KOPT-K1 (cell line): Measurements from ENCODE around the gene PTPRS.

Experiments used
- H3K27ac ChIP-seq: fragments of 200-600 bp; sonication (generic); 2 replicates; pipeline ENCODE4 v1.5.1; 2016; ENCODE audit warnings: antibody characterized with exemption, mild to moderate bottlenecking, low read depth, low read length; ENCODE audit not compliant: poor library complexity, severe bottlenecking
- H3K36me3 ChIP-seq: fragments of 200-600 bp; sonication (generic); 2 replicates; pipeline ENCODE4 v1.5.1; 2017; ENCODE audit warnings: antibody characterized with exemption, mild to moderate bottlenecking, low read length, moderate library complexity; ENCODE audit not compliant: insufficient read depth
- H3K9me3 ChIP-seq: fragments of 200-600 bp; sonication (generic); 2 replicates; pipeline ENCODE4 v1.5.1; 2017; ENCODE audit warnings: antibody characterized with exemption, low read length, mild to moderate bottlenecking; ENCODE audit not compliant: insufficient read depth, poor library complexity, severe bottlenecking

The PTPRS gene

DNA sequence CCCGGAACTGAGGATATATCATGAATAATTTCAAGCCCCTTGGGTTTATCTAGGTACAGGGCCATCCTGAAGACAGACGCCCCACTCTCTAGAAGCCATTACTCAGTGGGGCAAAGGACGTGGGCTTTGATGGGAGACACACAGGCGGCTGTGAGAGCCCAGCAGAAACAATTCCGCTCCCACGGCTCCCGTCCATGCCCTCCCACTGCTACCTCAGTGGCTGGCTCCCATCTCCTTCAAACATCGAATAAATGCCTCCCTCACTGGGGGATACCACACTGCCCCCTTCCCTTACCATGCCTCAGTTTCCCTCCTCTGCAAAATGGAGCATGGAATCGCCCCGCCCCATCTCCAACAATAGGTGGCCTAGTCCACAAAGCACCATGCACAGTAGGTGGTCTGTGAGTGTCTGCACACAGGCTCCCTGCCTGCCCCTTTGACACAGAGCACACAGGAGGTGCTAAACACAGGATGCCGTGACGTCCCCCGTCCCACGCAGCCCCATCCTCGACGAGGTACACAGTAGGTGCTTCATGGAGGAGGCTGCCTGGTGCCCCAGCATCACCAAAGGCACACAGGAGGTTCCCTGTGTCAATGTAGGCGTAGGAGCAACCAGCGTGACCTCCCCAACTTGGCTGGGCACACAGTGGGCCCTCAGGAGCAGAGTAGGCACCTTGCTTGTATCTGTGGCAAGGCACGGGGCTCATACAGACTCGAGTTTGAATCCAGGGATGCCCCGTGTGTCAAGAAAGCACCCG lies 46.0 kb downstream of the PTPRS start:
- Histone ChIP-seq H3K36me3 (no peaks in the 10 kb centered on the region), H3K9me3 (no peaks in the 10 kb centered on the region), H3K27ac (no peak overlapping the region)

DNA sequence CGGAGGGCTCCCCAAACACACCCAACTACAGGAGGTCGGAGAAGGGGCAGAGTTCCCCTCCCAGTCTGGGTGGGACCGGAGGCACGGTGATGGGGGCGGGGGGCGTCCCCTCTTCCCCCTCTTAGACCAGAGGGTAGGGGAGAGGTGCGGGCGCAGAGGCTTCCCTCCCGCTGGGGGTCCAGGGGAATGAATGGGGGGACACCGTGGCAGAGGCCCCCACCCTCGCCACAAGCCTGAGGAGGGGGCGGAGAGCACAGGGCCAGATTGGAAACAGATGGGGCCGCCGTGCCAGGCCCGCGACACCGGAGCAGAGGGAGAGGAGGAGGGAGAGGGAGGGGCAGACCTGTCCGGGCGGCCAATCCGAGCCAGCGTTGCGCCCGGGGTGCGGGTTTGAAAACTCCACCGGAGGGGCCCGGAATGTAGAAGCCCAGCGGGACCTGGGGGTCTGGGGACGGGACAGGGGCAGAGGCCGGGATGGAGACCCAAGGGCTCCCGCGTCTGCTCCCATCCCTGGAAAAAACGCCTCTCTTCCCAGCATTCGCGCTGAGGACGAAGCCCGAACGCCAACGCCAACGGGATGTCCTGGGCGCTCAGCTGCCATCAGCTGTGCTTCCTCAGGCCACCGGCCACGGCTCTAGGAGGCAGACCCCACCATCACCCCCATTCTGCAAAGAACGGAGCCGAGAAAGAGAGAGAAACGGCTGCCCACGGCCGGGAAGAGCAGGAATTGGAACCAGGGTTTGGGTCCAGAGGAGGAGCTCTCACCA lies 46.8 kb downstream of the PTPRS start:
- Histone ChIP-seq H3K36me3 (no peaks in the 10 kb centered on the region), H3K27ac (no peak overlapping the region), H3K9me3 (no peaks in the 10 kb centered on the region)

DNA sequence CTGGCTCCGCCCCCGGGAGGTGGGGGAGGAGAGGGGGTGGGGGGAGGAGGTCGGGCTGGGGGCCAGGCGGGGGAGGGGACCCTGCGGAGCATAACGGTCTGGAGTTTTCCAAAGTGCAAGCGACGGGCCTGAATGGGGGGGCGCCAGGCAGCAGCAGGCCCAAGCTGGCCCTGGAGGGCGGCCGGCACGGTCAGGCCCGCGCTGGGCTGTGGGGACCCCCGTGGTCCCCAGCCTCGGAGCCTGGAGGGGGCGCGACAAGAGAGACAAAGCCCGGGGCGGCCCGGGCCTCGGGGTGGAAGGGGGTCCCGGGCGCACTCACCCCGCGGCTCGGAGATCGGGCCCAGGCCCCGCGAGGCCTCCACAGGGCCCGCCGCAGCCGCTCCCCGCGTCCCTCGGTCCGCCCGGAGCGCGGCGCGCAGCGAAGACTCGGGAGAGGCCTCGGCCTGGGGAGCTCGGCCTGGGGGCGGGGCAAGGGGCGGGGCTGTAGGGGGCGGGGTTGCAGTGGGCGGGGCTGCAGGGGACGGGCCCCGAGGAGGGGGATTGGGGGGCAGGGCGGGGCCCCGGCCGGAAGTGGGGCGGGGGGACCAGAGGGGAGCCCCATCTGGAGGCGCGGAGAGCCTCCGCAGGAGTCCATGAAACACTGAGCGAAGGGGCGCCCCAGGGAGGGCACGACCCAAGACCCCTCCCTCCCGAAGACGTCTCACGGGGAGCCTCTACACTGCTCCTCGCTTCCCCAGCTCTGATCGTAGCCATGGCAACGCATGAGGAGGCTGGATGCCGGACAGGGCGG lies 47.6 kb downstream of the PTPRS start:
- Histone ChIP-seq H3K27ac (no peak overlapping the region), H3K36me3 (no peaks in the 10 kb centered on the region), H3K9me3 (no peaks in the 10 kb centered on the region)

DNA sequence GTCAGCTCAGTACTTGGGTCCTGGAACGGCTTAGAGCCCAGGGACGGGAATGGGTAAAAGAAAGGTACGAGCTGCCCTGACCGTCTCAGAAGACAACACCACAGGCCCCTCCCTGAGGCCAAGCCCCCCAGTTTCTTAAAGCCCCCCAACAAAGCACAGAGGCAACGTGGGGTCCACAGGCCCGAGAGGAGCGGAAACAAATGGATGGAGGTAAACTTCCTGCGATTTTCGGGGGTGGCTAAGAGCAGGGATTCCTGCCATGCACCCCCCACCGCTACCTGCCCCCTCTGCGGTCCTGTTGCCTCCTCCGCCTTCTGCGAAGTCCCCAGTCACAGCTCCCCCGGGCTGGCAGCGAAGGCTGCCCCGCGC lies 48.2 kb downstream of the PTPRS start:
- no peaks in the 10 kb centered on the region for H3K9me3 ChIP-seq
- no peak overlapping the region for H3K27ac ChIP-seq
- H3K36me3 ChIP-seq: no peaks in the 10 kb centered on the region

DNA sequence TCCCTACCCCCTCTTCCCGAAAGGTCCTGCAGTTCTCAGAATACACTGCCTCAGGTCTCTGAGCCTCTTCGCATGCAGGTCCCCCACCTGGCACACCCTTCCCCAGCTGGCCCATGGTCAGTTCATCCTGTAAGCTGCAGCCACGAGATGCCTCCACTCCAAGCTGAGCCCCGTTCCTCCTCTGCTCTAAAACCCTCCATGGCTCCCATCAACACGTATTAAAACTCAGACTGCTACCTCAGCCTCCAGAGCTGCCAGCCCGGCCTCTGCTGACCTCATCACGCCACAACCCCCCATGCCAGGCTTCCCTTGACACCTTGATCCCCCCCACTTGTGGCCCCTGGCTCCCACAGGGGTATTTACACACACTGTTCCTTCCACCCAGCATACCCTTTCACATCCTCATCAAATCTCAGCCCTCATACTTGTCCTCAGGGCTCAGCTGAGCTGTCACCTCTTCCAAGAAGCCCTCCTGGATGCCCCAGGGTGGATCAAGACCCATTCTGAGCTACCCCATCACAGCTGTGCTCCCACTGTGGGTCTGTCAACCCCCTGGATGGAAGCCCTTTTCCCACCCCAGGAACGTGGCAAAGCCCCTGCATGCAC lies 48.9 kb downstream of the PTPRS start:
- no peak overlapping the region for H3K27ac ChIP-seq

More for the DNA sequence above, 48.9 kb downstream of the PTPRS start:
- no peaks in the 10 kb centered on the region for H3K36me3 ChIP-seq
- no peaks in the 10 kb centered on the region for H3K9me3 ChIP-seq
